HepG2 (cell line): ENCODE measurements around the gene CTXN1. TPM values are rescaled to one million over a fixed set of nuclear protein-coding genes. Genes with fewer than 3 reads are reported as not detected.

ENCODE experiments used
- ATAC-seq: fragments of 200-7000 bp; cut with Tn5 transposase; 3 replicates; pipeline ENCODE4 v1.9.1; 2020; ENCODE audit warnings: mild to moderate bottlenecking, moderate library complexity
- BruUV-seq: library from RNA; stranded (reverse); fragments of 400-500 nt; replicated peaks from 2 replicates; lab custom pipeline; 2021; lab: Mats Ljungman, UMichigan
- CTCF ChIA-PET: fragments of 300-600 bp; formaldehyde crosslinking; extraction: SDS; loops from one replicate; lab custom pipeline; 2021; ENCODE audit warnings: low total read pairs, inconsistent platforms, low intra/inter-chr PET ratio; lab: Yijun Ruan, JAX
- POLR2A ChIA-PET: fragments of 350-600 bp; sonication (Branson Sonifier 250); formaldehyde crosslinking; loops from one replicate; lab custom pipeline; 2020; ENCODE audit warnings: antibody characterized with exemption, inconsistent platforms; lab: Yijun Ruan, JAX
- DNase-seq: peaks from one replicate; pipeline ENCODE4 v3.0.0-alpha.2; 2015; ENCODE audit warnings: low spot score
- FAIRE-seq: peaks from 3 replicates; lab custom pipeline; 2011; peaks lifted over from hg19 to GRCh38; lab: Jason Lieb, UNC
- H2AFZ ChIP-seq: one replicate; pipeline ENCODE4 v1.6.1; 2011; ENCODE audit warnings: low read length, inconsistent platforms
- H3K27ac ChIP-seq: fragments of 300-600 bp; 3 replicates; pipeline ENCODE4 v1.8.0; 2011; ENCODE audit warnings: mixed run types, mild to moderate bottlenecking, mixed read lengths, low read length, inconsistent platforms; ENCODE audit not compliant: insufficient read depth; ENCODE audit errors: extremely low read length
- H3K27me3 ChIP-seq, 2 experiments: fragments of 200-600 bp in 1 of 2; 2 replicates in 1 of 2; 3 replicates in 1 of 2; pipeline versions ENCODE4 v1.6.0 to v1.8.0; 2011; ENCODE audit warnings: low read length in 2 of 2, mild to moderate bottlenecking in 2 of 2, moderate library complexity in 2 of 2, inconsistent platforms in 1 of 2; ENCODE audit not compliant: insufficient read depth in 2 of 2, control insufficient read depth in 1 of 2
- H3K36me3 ChIP-seq, 2 experiments: fragments of 200-600 bp in 1 of 2; replicated peaks in 1 of 2; 2 replicates in 1 of 2; 3 replicates in 1 of 2; pipeline versions ENCODE4 v1.5.1 to v1.8.0; 2011; ENCODE audit warnings: low read length in 2 of 2, inconsistent platforms in 1 of 2; ENCODE audit not compliant: insufficient read depth in 2 of 2, control insufficient read depth in 1 of 2
- H3K4me1 ChIP-seq: 2 replicates; pipeline ENCODE4 v1.5.1; 2012; ENCODE audit warnings: low read length, inconsistent platforms; ENCODE audit not compliant: insufficient read depth
- H3K4me2 ChIP-seq: 2 replicates; pipeline ENCODE4 v1.6.0; 2011; ENCODE audit warnings: low read depth, low read length, inconsistent platforms
- H3K4me3 ChIP-seq, 3 experiments: fragments of 200-600 bp in 1 of 3; sonication (generic), shearing (Covaris generic) in 1 of 3; replicated peaks in 1 of 3; 2 replicates each; pipeline ENCODE4 v1.5.1; 2011 to 2016; ENCODE audit warnings: low read length in 3 of 3, inconsistent platforms in 2 of 3, low read depth in 2 of 3, mild to moderate bottlenecking in 2 of 3, control low read depth in 1 of 3, mixed read lengths in 1 of 3; ENCODE audit not compliant: insufficient read depth in 1 of 3
- H3K79me2 ChIP-seq: one replicate; pipeline ENCODE4 v1.6.1; 2011; ENCODE audit warnings: low read length, inconsistent platforms; ENCODE audit not compliant: insufficient read depth
- H3K9ac ChIP-seq: 2 replicates; pipeline ENCODE4 v1.6.0; 2011; ENCODE audit warnings: mild to moderate bottlenecking, low read depth, low read length, inconsistent platforms; ENCODE audit not compliant: insufficient read depth
- H3K9me3 ChIP-seq: 2 replicates; pipeline ENCODE4 v1.5.1; 2012; ENCODE audit warnings: mild to moderate bottlenecking, low read length
- H4K20me1 ChIP-seq: 2 replicates; pipeline ENCODE4 v1.6.0; 2011; ENCODE audit warnings: inconsistent platforms, mild to moderate bottlenecking, low read length, moderate library complexity; ENCODE audit not compliant: insufficient read depth
- AFF4 ChIP-seq: sonication (generic); formaldehyde crosslinking; IDR thresholded peaks from 2 replicates; pipeline ENCODE4 v1.4.0; 2020; ENCODE audit warnings: missing genetic modification reagents
- ATF1 ChIP-seq: IDR thresholded peaks from 2 replicates; pipeline ENCODE4 v1.6.1; 2016; ENCODE audit warnings: mild to moderate bottlenecking, control low read depth
- CENPT ChIP-seq: sonication (generic); formaldehyde crosslinking; IDR thresholded peaks from 2 replicates; pipeline ENCODE4 v1.8.0; 2022; ENCODE audit warnings: low read depth, mild to moderate bottlenecking, moderate library complexity, missing genetic modification reagents
- EED ChIP-seq: sonication (generic); formaldehyde crosslinking; IDR thresholded peaks from 2 replicates; pipeline ENCODE4 v1.5.0; 2020; ENCODE audit warnings: mild to moderate bottlenecking, missing genetic modification reagents
- FOXK2 ChIP-seq: fragments of 450-650 bp; IDR thresholded peaks from 2 replicates; pipeline ENCODE4 v1.6.1; 2016
- HNRNPLL ChIP-seq: fragments of 200-400 bp; formaldehyde crosslinking; IDR thresholded peaks from 2 replicates; pipeline ENCODE4 v1.6.1; 2017; ENCODE audit warnings: mild to moderate bottlenecking, low read depth, low read length; ENCODE audit not compliant: poor library complexity, severe bottlenecking
- JARID2 ChIP-seq: sonication (generic); formaldehyde crosslinking; IDR thresholded peaks from 2 replicates; pipeline ENCODE4 v1.8.1; 2023; ENCODE audit warnings: missing genetic modification reagents, inconsistent platforms; ENCODE audit not compliant: insufficient replicate concordance
- POLR2G ChIP-seq: fragments of 200-400 bp; formaldehyde crosslinking; IDR thresholded peaks from 2 replicates; pipeline ENCODE4 v1.6.1; 2018; ENCODE audit warnings: mild to moderate bottlenecking, low read depth, low read length, moderate library complexity
- RBM39 ChIP-seq: fragments of 200-400 bp; formaldehyde crosslinking; IDR thresholded peaks from one replicate; pipeline ENCODE4 v1.6.1; 2018; ENCODE audit warnings: antibody characterized with exemption, mild to moderate bottlenecking, low read depth, low read length; ENCODE audit not compliant: poor library complexity, severe bottlenecking
- SAP130 ChIP-seq: IDR thresholded peaks from 2 replicates; pipeline ENCODE4 v1.6.1; 2016; ENCODE audit warnings: low read depth
- WGBS: methylation state at CpG from one replicate; pipeline ENCODE4 v1.1.6; 2017; ENCODE audit warnings: low lambda C conversion rate; 5-methylcytosine and 5-hydroxymethylcytosine counted together
- in situ Hi-C: cut with HindIII; loops from 2 replicates; pipeline ENCODE4 v1.10.0; 2017; ENCODE audit warnings: low pct_unique_long_range_greater_than_20kb; ENCODE audit not compliant: extremely low pct_ligation_motif_present
- intact Hi-C: fragments of 100-400 bp; cut with micrococcal nuclease; formaldehyde crosslinking; loops from one replicate; pipeline ENCODE4 v1.10.0; 2022; ENCODE audit not compliant: unreplicated experiment
- polyA plus RNA-seq, 8 experiments: library from polyadenylated mRNA; depleted of rRNA in 3 of 8; stranded (reverse) in 7 of 8; unstranded in 1 of 8; fragments of >200 nt; fragmentation: Illumina TruSeq in 4 of 8; extraction: Trizol in 4 of 8; gene quantifications; 2 replicates each; pipeline versions ENCODE4 v1.2.1 to v1.2.3, GENCODE V29; 2011 to 2016; ENCODE audit warnings: low read depth in 4 of 8, missing spikeins in 1 of 8, mixed read lengths in 1 of 8; ENCODE audit not compliant: insufficient read depth in 1 of 8
- total RNA-seq, 5 experiments: library from RNA; depleted of rRNA; stranded (reverse); fragments of >200 nt; fragmentation: Illumina TruSeq; extraction: Trizol; gene quantifications; 2 replicates each; pipeline ENCODE4 v1.2.3, GENCODE V29; 2016; ENCODE audit warnings: low read depth in 1 of 5
- TF ChIP-seq, protein P1 (sequence below): sonication (generic); formaldehyde crosslinking; conservative IDR thresholded peaks from 2 replicates; pipeline ENCODE4 v1.4.0; 2020; ENCODE audit warnings: mild to moderate bottlenecking, missing genetic modification reagents, moderate library complexity
- TF ChIP-seq, protein P2 (sequence below): sonication (generic); formaldehyde crosslinking; IDR thresholded peaks from 2 replicates; pipeline ENCODE4 v1.4.0; 2020; ENCODE audit warnings: missing genetic modification reagents, low read depth, mild to moderate bottlenecking, borderline replicate concordance

The CTXN1 gene
- total and polyA plus RNA-seq, 2 of the 13 experiments (the other 11 are each of a cell fraction or from before 2014, with no cell fraction given), result 0.11 TPM; not detected in 1

GRCh38 chr19:7926021-7926726, at the start of gene CTXN1 (continued):
- TF ChIP-seq AFF4 (CRISPR knock-in tag) (no peak), POLR2G (peak; percentile 50; the same call in 1 of the 2 replicates), HNRNPLL (no peak), SAP130 (CRISPR knock-in tag) (0 out of 2 replicates have a peak, but pooled peaks have one; percentile 19), JARID2 (CRISPR knock-in tag) (no peak)
- TF ChIP-seq, all 625 proteins: peak for 10

GRCh38 chr19:7975037-7975436, 49.1 kb upstream of the CTXN1 start:
- peaks cover 3% of the 10 kb centered on the region; the same call in 1 of the 2 replicates for H4K20me1 ChIP-seq
- FAIRE-seq (no peak), ATAC-seq (no peak), DNase-seq (no peak)
- no peak overlapping the region for H3K4me3 ChIP-seq
- in situ Hi-C loops, result no loop called here
- no TSS peak for BruUV-seq
- ChIA-PET POLR2A (interaction anchor here (1.7 to 1.8 kb wide), 2 partner anchors 27 to 32 kb away, joined by 4 to 5 read pairs; partner anchors contain the start of gene TIMM44), CTCF (no interaction called here)
- H3K9me3 ChIP-seq, result no peaks in the 10 kb centered on the region
- H2AFZ ChIP-seq, result no peak overlapping the region
- intact Hi-C loops, result no loop called here
- no peaks in the 10 kb centered on the region for H3K27me3 ChIP-seq
- peaks cover 32 to 74% of the 10 kb centered on the region in 2 experiments; a peak in 4 of 5 replicates for H3K36me3 ChIP-seq
- H3K4me2 ChIP-seq, result no peak overlapping the region
- WGBS, result 100% methylated on average over 2 of the region's 7 CpGs
- H3K79me2 ChIP-seq, result peaks cover 2% of the 10 kb centered on the region
- no peaks in the 10 kb centered on the region for H3K4me1 ChIP-seq
- no peak overlapping the region for H3K9ac ChIP-seq
- no peak overlapping the region for H3K27ac ChIP-seq
- no peak for TF ChIP-seq RBM39
- TF ChIP-seq CENPT (CRISPR knock-in tag), result no peak
- TF ChIP-seq, protein P1, sequence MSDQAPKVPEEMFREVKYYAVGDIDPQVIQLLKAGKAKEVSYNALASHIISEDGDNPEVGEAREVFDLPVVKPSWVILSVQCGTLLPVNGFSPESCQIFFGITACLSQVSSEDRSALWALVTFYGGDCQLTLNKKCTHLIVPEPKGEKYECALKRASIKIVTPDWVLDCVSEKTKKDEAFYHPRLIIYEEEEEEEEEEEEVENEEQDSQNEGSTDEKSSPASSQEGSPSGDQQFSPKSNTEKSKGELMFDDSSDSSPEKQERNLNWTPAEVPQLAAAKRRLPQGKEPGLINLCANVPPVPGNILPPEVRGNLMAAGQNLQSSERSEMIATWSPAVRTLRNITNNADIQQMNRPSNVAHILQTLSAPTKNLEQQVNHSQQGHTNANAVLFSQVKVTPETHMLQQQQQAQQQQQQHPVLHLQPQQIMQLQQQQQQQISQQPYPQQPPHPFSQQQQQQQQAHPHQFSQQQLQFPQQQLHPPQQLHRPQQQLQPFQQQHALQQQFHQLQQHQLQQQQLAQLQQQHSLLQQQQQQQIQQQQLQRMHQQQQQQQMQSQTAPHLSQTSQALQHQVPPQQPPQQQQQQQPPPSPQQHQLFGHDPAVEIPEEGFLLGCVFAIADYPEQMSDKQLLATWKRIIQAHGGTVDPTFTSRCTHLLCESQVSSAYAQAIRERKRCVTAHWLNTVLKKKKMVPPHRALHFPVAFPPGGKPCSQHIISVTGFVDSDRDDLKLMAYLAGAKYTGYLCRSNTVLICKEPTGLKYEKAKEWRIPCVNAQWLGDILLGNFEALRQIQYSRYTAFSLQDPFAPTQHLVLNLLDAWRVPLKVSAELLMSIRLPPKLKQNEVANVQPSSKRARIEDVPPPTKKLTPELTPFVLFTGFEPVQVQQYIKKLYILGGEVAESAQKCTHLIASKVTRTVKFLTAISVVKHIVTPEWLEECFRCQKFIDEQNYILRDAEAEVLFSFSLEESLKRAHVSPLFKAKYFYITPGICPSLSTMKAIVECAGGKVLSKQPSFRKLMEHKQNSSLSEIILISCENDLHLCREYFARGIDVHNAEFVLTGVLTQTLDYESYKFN (CRISPR knock-in tag), result no peak
- no peak for TF ChIP-seq FOXK2
- TF ChIP-seq, protein P2, sequence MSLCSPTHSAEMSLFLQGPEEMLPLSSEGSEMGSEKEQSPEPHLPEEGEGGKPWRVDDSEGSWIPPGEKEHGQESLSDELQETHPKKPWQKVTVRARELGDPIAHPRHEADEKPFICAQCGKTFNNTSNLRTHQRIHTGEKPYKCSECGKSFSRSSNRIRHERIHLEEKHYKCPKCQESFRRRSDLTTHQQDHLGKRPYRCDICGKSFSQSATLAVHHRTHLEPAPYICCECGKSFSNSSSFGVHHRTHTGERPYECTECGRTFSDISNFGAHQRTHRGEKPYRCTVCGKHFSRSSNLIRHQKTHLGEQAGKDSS (CRISPR knock-in tag), result no peak
- no peak for TF ChIP-seq ATF1 (CRISPR knock-in tag)
- TF ChIP-seq EED, result no peak
